ENCODE measurements around the gene IGSF3. TPM values are rescaled to one million over a fixed set of nuclear protein-coding genes. Genes with fewer than 3 reads are reported as not detected.

Gene IGSF3
- total RNA-seq, 1 donor from 2014 or later: 15.8 TPM

- intact Hi-C loops (cut with DNase I): no loop called here
- Histone ChIP-seq H3K9me3 (no peaks in the 10 kb centered on the region), H3K4me1 (peaks cover 29% of the 10 kb centered on the region), H3K27ac (no peak overlapping the region), H3K27me3 (ENCODE audit: low read depth) (no peaks in the 10 kb centered on the region), H3K4me3 (no peak overlapping the region), H3K36me3 (no peaks in the 10 kb centered on the region)
- no peak for DNase-seq
- TF ChIP-seq, protein P1, sequence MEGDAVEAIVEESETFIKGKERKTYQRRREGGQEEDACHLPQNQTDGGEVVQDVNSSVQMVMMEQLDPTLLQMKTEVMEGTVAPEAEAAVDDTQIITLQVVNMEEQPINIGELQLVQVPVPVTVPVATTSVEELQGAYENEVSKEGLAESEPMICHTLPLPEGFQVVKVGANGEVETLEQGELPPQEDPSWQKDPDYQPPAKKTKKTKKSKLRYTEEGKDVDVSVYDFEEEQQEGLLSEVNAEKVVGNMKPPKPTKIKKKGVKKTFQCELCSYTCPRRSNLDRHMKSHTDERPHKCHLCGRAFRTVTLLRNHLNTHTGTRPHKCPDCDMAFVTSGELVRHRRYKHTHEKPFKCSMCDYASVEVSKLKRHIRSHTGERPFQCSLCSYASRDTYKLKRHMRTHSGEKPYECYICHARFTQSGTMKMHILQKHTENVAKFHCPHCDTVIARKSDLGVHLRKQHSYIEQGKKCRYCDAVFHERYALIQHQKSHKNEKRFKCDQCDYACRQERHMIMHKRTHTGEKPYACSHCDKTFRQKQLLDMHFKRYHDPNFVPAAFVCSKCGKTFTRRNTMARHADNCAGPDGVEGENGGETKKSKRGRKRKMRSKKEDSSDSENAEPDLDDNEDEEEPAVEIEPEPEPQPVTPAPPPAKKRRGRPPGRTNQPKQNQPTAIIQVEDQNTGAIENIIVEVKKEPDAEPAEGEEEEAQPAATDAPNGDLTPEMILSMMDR (IDR thresholded peaks at IDR 0.05): no peak
- no peak for ATAC-seq
These were observed 106.0 kb downstream of the IGSF3 start for GRCh38 chr1:116561563-116561962.

DNA sequence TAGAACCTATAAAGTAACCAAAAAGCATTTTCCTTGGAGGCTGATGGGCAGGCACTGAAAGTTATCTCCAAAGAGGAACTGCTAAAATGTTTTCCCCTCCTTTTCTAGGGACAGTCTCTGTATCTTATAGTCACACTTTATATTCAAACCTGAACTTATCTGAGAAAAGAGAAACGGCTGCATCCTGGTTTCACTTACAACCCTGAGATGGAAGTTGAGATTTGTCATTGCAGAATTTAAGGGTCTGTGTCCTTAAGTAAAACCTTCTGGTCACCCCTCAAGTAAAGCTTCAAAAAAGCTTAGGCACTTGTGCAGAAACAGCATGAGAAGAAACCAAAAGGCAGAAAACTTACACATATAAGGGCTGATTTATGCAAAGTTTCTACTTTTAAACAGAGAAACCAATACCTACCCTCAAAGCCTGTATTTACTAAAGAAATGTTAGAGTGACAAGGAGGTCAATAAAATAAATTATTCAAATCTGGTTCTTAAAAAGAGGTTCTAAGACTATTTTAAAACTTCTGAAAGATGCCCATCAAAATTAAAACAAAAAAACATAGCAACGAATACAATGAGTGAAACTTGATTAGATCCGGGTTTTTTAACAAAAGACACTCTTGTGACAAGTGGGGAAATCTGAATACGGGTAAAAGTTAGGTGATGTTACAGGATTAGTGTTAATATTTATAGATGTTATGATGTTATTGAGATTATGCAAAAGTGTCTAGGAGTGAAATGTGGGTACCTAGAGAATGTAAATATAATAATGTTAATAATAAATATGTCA is 106.6 kb downstream of the IGSF3 start:
- H3K4me1 ChIP-seq: peaks cover 31% of the 10 kb centered on the region

GRCh38 chr1:116559304-116559761 is 108.2 kb downstream of the IGSF3 start:
- DNase-seq (no peak), ATAC-seq (no peak)
- intact Hi-C loops (cut with DNase I): no loop called here
- peaks cover 47% of the 10 kb centered on the region for H3K4me1 ChIP-seq
- H3K27ac ChIP-seq: no peak overlapping the region
- no peaks in the 10 kb centered on the region for H3K36me3 ChIP-seq
- H3K27me3 ChIP-seq (ENCODE audit: low read depth): no peaks in the 10 kb centered on the region
- no peak overlapping the region for H3K4me3 ChIP-seq
- TF ChIP-seq, protein P1 (IDR thresholded peaks at IDR 0.05): no peak
- no peaks in the 10 kb centered on the region for H3K9me3 ChIP-seq

More for the DNA sequence above, 106.6 kb downstream of the IGSF3 start:
- no peak overlapping the region for H3K4me3 ChIP-seq
- no peaks in the 10 kb centered on the region for H3K9me3 ChIP-seq
- intact Hi-C loops (cut with DNase I): no loop called here
- H3K27ac ChIP-seq: no peak overlapping the region
- no peaks in the 10 kb centered on the region for H3K36me3 ChIP-seq
- no peaks in the 10 kb centered on the region for H3K27me3 ChIP-seq (ENCODE audit: low read depth)
- no peak for DNase-seq
- TF ChIP-seq, protein P1 (IDR thresholded peaks at IDR 0.05): no peak
- ATAC-seq: no peak

- DNase-seq: no peak
- Histone ChIP-seq H3K36me3 (no peaks in the 10 kb centered on the region), H3K27me3 (ENCODE audit: low read depth) (no peaks in the 10 kb centered on the region), H3K4me1 (peaks cover 54% of the 10 kb centered on the region), H3K4me3 (no peak overlapping the region), H3K9me3 (no peaks in the 10 kb centered on the region), H3K27ac (no peak overlapping the region)
- TF ChIP-seq, protein P1 (IDR thresholded peaks at IDR 0.05): no peak
- ATAC-seq: no peak
- intact Hi-C loops (cut with DNase I): no loop called here
These were observed 109.0 kb downstream of the IGSF3 start for GRCh38 chr1:116558571-116558970.

DNA sequence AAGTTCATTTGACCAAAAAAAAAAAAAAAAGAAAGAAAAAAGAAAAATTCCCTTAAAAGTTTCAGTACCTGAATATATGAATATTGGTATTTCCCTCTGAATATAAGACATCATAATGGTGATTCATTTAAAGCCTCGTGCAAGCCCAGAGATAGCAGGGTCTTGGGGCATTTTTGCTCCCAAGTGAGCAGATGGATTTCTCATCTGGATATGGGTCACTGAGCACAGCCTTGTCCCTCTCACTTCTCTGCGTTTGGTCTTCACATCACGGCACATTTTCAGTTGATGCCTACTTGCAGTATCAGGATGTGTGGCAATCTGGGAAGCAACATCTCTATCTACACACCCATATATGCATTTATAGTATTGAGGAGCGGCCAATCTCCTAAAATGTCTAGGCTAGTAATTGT is 109.4 kb downstream of the IGSF3 start:
- H3K27ac ChIP-seq: no peak overlapping the region
- intact Hi-C loops (cut with DNase I): no loop called here
- no peaks in the 10 kb centered on the region for H3K27me3 ChIP-seq (ENCODE audit: low read depth)
- H3K4me3 ChIP-seq: no peak overlapping the region
- DNase-seq: no peak
- TF ChIP-seq, protein P1 (IDR thresholded peaks at IDR 0.05): no peak
- H3K9me3 ChIP-seq: no peaks in the 10 kb centered on the region
- H3K36me3 ChIP-seq: no peaks in the 10 kb centered on the region
- ATAC-seq: no peak
- peaks cover 59% of the 10 kb centered on the region for H3K4me1 ChIP-seq
